ENCODE data around the gene FYN.

DNA sequence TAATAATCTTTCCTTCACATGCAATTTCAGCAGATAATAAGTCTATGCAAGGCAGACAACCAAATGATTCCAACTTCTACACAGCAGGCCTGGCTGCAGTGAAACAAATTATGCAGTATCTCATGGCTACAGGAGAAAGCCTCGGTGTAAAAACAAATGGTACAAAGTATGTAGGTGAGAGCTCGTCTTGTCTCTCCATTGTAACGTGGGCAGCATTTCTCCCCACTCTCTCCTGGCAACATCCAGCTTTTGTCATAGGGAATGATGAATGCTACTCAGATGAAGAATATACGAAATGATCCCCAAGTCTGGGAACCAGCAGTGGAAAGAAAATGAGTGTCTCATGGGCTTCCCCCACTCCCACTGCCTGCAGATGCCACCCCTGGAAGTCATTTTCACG, 32.4 kb downstream of the FYN start:
- TF ChIP-seq POLR2AphosphoS5 (IDR thresholded peaks at IDR 0.05; ENCODE audit: low read depth, low read length), result no peak
- TF ChIP-seq POLR2A (IDR thresholded peaks at IDR 0.05; ENCODE audit: low read depth, low read length), result no peak

Measured in GM12891 (cell line).